HCT116 (cell line): Measurements from ENCODE around the gene ALDH1L1. TPM values are rescaled to one million over a fixed set of nuclear protein-coding genes. Genes with fewer than 3 reads are reported as not detected.

Experiments used
- ATAC-seq: fragments of 200-7000 bp; cut with Tn5 transposase; 2 replicates; pipeline ENCODE4 v1.9.1; 2020; ENCODE audit warnings: mild to moderate bottlenecking, moderate library complexity
- BruUV-seq: library from RNA; stranded (reverse); fragments of 400-500 nt; replicated peaks from 2 replicates; lab custom pipeline; 2021; lab: Mats Ljungman, UMichigan
- CTCF ChIA-PET: fragments of 300-600 bp; sonication (Branson Sonifier 250); formaldehyde crosslinking; loops from one replicate; lab custom pipeline; 2021; ENCODE audit warnings: antibody characterized with exemption; lab: Charles Lee
- POLR2A ChIA-PET: fragments of 300-600, 350-600 bp; sonication (Branson Sonifier 250); formaldehyde crosslinking; loops from one replicate; lab custom pipeline; 2021; ENCODE audit warnings: antibody characterized with exemption; lab: Charles Lee
- RAD21 ChIA-PET, 2 experiments: fragments of 300-600 bp; sonication (Branson Sonifier 250); formaldehyde crosslinking; loops; one replicate each; lab custom pipeline; 2023; ENCODE audit warnings: low total read pairs in 2 of 2; ENCODE audit not compliant: uncharacterized antibody in 2 of 2, unreplicated experiment in 2 of 2, low non-redundant PET in 1 of 2; lab: Charles Lee
- DNase-seq: peaks from one replicate; pipeline ENCODE4 v3.0.0-alpha.2; 2010; ENCODE audit warnings: low read depth, low spot score
- H2AFZ ChIP-seq: fragments of 200-600 bp; shearing (Covaris generic), sonication (generic); 2 replicates; pipeline ENCODE4 v1.6.1; 2017; ENCODE audit warnings: low read depth, mixed run types, mixed read lengths, antibody characterized with exemption, low read length; ENCODE audit not compliant: poor library complexity, severe bottlenecking
- H3K27ac ChIP-seq: 2 replicates; pipeline ENCODE4 v1.5.1; 2012; ENCODE audit warnings: low read depth, low read length
- H3K27me3 ChIP-seq: fragments of 200-600 bp; sonication (generic); 2 replicates; pipeline ENCODE4 v1.6.1; 2016; ENCODE audit warnings: mixed run types, low read length, mixed read lengths; ENCODE audit not compliant: insufficient read depth
- H3K36me3 ChIP-seq, 2 experiments: fragments of 200-500 bp in 1 of 2; fragments of 200-600 bp in 1 of 2; sonication (Bioruptor generic) in 1 of 2; sonication (generic) in 1 of 2; 2 replicates each; pipeline versions ENCODE4 v1.5.1 to v1.6.1; 2014 to 2016; ENCODE audit warnings: low read length in 2 of 2, inconsistent platforms in 1 of 2, mixed read lengths in 1 of 2, mixed run types in 1 of 2; ENCODE audit not compliant: insufficient read depth in 2 of 2, control insufficient read depth in 1 of 2
- H3K4me1 ChIP-seq, 2 experiments: fragments of 200-600 bp in 1 of 2; sonication (generic) in 1 of 2; 2 replicates each; pipeline versions ENCODE4 v1.5.1 to v1.6.1; 2012 to 2017; ENCODE audit warnings: low read length in 2 of 2, inconsistent platforms in 1 of 2, mild to moderate bottlenecking in 1 of 2, mixed read lengths in 1 of 2, mixed run types in 1 of 2, moderate library complexity in 1 of 2; ENCODE audit not compliant: insufficient read depth in 2 of 2, control insufficient read depth in 1 of 2
- H3K4me2 ChIP-seq: fragments of 200-600 bp; sonication (generic); 2 replicates; pipeline ENCODE4 v1.6.1; 2017; ENCODE audit warnings: mixed run types, low read length, mixed read lengths
- H3K4me3 ChIP-seq, 2 experiments: fragments of 200-600 bp in 1 of 2; sonication (generic) in 1 of 2; replicated peaks in 1 of 2; 2 replicates each; pipeline ENCODE4 v1.5.1; 2011 to 2016; ENCODE audit warnings: low read length in 2 of 2, control low read depth in 1 of 2, low read depth in 1 of 2, mild to moderate bottlenecking in 1 of 2, mixed read lengths in 1 of 2, mixed run types in 1 of 2
- H3K79me2 ChIP-seq: fragments of 200-600 bp; sonication (generic); 2 replicates; pipeline ENCODE4 v1.6.1; 2017; ENCODE audit warnings: mild to moderate bottlenecking, mixed run types, low read length, moderate library complexity, mixed read lengths; ENCODE audit not compliant: insufficient read depth
- H3K9ac ChIP-seq: fragments of 200-600 bp; sonication (generic); 2 replicates; pipeline ENCODE4 v1.6.1; 2016; ENCODE audit warnings: low read length, mixed read lengths
- H3K9me2 ChIP-seq: fragments of 200-600 bp; sonication (generic), shearing (Covaris generic); 2 replicates; pipeline ENCODE4 v1.6.1; 2017; ENCODE audit warnings: mixed run types, mild to moderate bottlenecking, moderate library complexity; ENCODE audit not compliant: insufficient read depth
- H3K9me3 ChIP-seq, 2 experiments: fragments of 200-500 bp in 1 of 2; fragments of 200-600 bp in 1 of 2; sonication (Bioruptor generic) in 1 of 2; sonication (generic) in 1 of 2; 2 replicates each; pipeline ENCODE4 v1.6.1; 2014 to 2017; ENCODE audit warnings: low read length in 2 of 2, mixed read lengths in 2 of 2, inconsistent platforms in 1 of 2, low read depth in 1 of 2, mild to moderate bottlenecking in 1 of 2, mixed run types in 1 of 2, moderate library complexity in 1 of 2; ENCODE audit not compliant: control insufficient read depth in 1 of 2, insufficient read depth in 1 of 2
- H4K20me1 ChIP-seq: fragments of 200-600 bp; sonication (generic), shearing (Covaris generic); 2 replicates; pipeline ENCODE4 v1.6.1; 2017; ENCODE audit warnings: mixed run types, mild to moderate bottlenecking, moderate library complexity; ENCODE audit not compliant: insufficient read depth
- CEBPB ChIP-seq: IDR thresholded peaks from 2 replicates; pipeline ENCODE4 v1.6.1; 2012; ENCODE audit warnings: low read depth
- EGR1 ChIP-seq: IDR thresholded peaks from 2 replicates; pipeline ENCODE4 v1.6.1; 2012; ENCODE audit warnings: low read depth
- ELF1 ChIP-seq: IDR thresholded peaks from 2 replicates; pipeline ENCODE4 v1.6.1; 2012; ENCODE audit warnings: low read depth, borderline replicate concordance
- JUND ChIP-seq: IDR thresholded peaks from 2 replicates; pipeline ENCODE4 v1.6.1; 2012
- POLR2A ChIP-seq: IDR thresholded peaks from 2 replicates; pipeline ENCODE4 v1.7.0; 2011; ENCODE audit warnings: borderline replicate concordance; ENCODE audit not compliant: insufficient read depth, insufficient read length; ENCODE audit errors: extremely low read depth
- POLR2AphosphoS5 ChIP-seq: IDR thresholded peaks from 2 replicates; pipeline ENCODE4 v1.6.1; 2011; ENCODE audit warnings: mild to moderate bottlenecking, low read depth, low read length, moderate library complexity
- RAD21 ChIP-seq: IDR thresholded peaks from 2 replicates; pipeline ENCODE4 v1.6.1; 2012; ENCODE audit warnings: low read depth, mild to moderate bottlenecking
- SRF ChIP-seq: IDR thresholded peaks from 2 replicates; pipeline ENCODE4 v1.6.1; 2012; ENCODE audit warnings: low read depth
- YY1 ChIP-seq: IDR thresholded peaks from 2 replicates; pipeline ENCODE4 v1.6.1; 2011; ENCODE audit warnings: low read length, low read depth, moderate library complexity, mild to moderate bottlenecking; ENCODE audit not compliant: insufficient replicate concordance; ENCODE audit errors: extremely low read depth
- ZNF274 ChIP-seq: fragments of 200-500 bp; sonication (Bioruptor generic); IDR thresholded peaks from 2 replicates; pipeline ENCODE4 v1.6.1; 2014; ENCODE audit warnings: mild to moderate bottlenecking, low read depth, low read length, inconsistent platforms
- intact Hi-C: fragments of 100-400 bp; cut with micrococcal nuclease; formaldehyde crosslinking; loops from 2 replicates; pipeline ENCODE4 v1.10.0; 2022
- total RNA-seq: library from RNA; stranded (reverse); gene quantifications from one replicate; pipeline ENCODE4 v1.2.1, GENCODE V29; 2021; ENCODE audit not compliant: unreplicated experiment
- TF ChIP-seq, protein P1 (sequence below): IDR thresholded peaks from 2 replicates; pipeline ENCODE4 v1.6.1; 2011; ENCODE audit warnings: mild to moderate bottlenecking, low read length, moderate library complexity; ENCODE audit not compliant: insufficient replicate concordance; ENCODE audit errors: extremely low read depth
- TF ChIP-seq, protein P2 (sequence below): IDR thresholded peaks from 2 replicates; pipeline ENCODE4 v1.6.1; 2012

ALDH1L1 gene
- total RNA-seq, 1 experiment from 2014 or later = 0.81 TPM

DNA sequence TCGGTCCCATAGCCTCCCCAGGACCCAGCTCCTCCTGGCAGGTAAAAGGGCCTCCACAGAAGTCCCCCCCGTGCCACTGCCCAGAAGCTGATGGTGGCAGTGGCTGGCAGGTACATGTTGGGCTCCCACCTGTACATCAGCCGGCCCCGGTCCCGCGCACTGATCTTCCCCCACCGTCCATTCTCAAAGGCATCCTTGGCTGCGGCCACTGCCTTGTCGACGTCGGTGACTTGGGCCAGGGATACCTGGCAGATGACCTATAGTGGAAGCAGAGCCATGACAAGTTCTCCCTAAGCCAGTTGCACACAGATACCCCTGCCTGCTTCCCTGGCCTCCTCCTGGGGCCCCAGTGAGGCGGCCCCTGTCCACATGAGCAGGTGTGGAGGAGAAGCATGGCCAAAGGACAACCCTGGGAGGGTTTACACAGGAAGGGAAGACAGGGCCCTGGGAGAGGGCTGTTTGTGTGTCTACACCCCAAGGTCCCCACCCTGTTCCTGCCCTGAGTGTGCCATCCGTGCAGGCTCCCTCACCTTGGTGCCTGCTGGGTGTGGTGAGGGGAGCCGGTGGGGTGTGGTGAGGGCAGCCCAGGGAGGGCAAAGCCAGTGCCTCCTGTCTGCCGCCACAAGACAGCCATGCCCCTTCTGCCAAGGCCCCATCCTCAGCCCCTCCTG, 44.8 kb downstream of the ALDH1L1 start:
- H3K4me2 ChIP-seq = no peak overlapping the region
- ChIA-PET RAD21 (interaction anchor here in 1 of 2 experiments (0.5 kb wide), 1 partner anchor 78 kb away, joined by 4 read pairs; no protein-coding TSS in a partner anchor), POLR2A (no interaction called here), CTCF (interaction anchor here (1.4 to 1.7 kb wide), 2 partner anchors 124 to 340 kb away, joined by 5 to 6 read pairs; partner anchors contain the start of gene ZXDC)
- no peak overlapping the region for H3K9ac ChIP-seq
- no peaks in the 10 kb centered on the region for H3K9me3 ChIP-seq
- no peak overlapping the region for H3K4me3 ChIP-seq
- TF ChIP-seq CEBPB (no peak), ELF1 (no peak), SRF (no peak), EGR1 (no peak), POLR2AphosphoS5 (no peak), ZNF274 (no peak), YY1 (no peak), POLR2A (no peak), RAD21 (no peak), JUND (no peak)
- TF ChIP-seq, protein P1, sequence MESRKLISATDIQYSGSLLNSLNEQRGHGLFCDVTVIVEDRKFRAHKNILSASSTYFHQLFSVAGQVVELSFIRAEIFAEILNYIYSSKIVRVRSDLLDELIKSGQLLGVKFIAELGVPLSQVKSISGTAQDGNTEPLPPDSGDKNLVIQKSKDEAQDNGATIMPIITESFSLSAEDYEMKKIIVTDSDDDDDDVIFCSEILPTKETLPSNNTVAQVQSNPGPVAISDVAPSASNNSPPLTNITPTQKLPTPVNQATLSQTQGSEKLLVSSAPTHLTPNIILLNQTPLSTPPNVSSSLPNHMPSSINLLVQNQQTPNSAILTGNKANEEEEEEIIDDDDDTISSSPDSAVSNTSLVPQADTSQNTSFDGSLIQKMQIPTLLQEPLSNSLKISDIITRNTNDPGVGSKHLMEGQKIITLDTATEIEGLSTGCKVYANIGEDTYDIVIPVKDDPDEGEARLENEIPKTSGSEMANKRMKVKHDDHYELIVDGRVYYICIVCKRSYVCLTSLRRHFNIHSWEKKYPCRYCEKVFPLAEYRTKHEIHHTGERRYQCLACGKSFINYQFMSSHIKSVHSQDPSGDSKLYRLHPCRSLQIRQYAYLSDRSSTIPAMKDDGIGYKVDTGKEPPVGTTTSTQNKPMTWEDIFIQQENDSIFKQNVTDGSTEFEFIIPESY = no peak
- TF ChIP-seq, protein P2, sequence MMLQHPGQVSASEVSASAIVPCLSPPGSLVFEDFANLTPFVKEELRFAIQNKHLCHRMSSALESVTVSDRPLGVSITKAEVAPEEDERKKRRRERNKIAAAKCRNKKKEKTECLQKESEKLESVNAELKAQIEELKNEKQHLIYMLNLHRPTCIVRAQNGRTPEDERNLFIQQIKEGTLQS = no peak
- BruUV-seq = no TSS peak
- no peaks in the 10 kb centered on the region for H3K36me3 ChIP-seq
- no peaks in the 10 kb centered on the region for H3K9me2 ChIP-seq
- H3K79me2 ChIP-seq = no peaks in the 10 kb centered on the region
- no peaks in the 10 kb centered on the region for H3K4me1 ChIP-seq
- H2AFZ ChIP-seq = no peak overlapping the region
- H4K20me1 ChIP-seq = no peaks in the 10 kb centered on the region
- ATAC-seq (no peak), DNase-seq (no peak)
- H3K27me3 ChIP-seq = peaks cover 9% of the 10 kb centered on the region; the same call in 1 of the 2 replicates
- no peak overlapping the region for H3K27ac ChIP-seq
- intact Hi-C loops = loop anchor here (10.0 kb wide), 1 partner anchor 1409 kb away; no protein-coding TSS in a partner anchor
